ENCODE data around the gene ARSD.

ARSD gene

GRCh38 chrX:2862404-2862803, 66.7 kb downstream of the ARSD start:
- H3K36me3 ChIP-seq (ENCODE audit: control insufficient read depth in 1 of 2, insufficient read depth in 2 of 2, low read length in 2 of 2) = no peaks in the 10 kb centered on the region
- no peaks in the 10 kb centered on the region for H3K27me3 ChIP-seq (ENCODE audit: control insufficient read depth in 1 of 2, insufficient read depth in 2 of 2, low read length in 2 of 2)
- no peak overlapping the region for H3K9ac ChIP-seq (ENCODE audit: low read depth in 1 of 2, low read length in 2 of 2)
- H3K4me1 ChIP-seq (ENCODE audit: control insufficient read depth in 1 of 2, insufficient read depth in 2 of 2, low read length in 2 of 2) = no peaks in the 10 kb centered on the region
- H3K9me3 ChIP-seq (ENCODE audit: control insufficient read depth in 1 of 2, low read length in 2 of 2) = no peaks in the 10 kb centered on the region
- no peak overlapping the region for H3K27ac ChIP-seq (ENCODE audit: low read depth, low read length)
- no peak overlapping the region for H3K4me3 ChIP-seq (ENCODE audit: low read depth in 1 of 2, low read length in 2 of 2)

- no peak overlapping the region for H3K9ac ChIP-seq (ENCODE audit: low read depth in 1 of 2, low read length in 2 of 2)
- H3K4me1 ChIP-seq (ENCODE audit: control insufficient read depth in 1 of 2, insufficient read depth in 2 of 2, low read length in 2 of 2) = no peaks in the 10 kb centered on the region
- H3K36me3 ChIP-seq (ENCODE audit: control insufficient read depth in 1 of 2, insufficient read depth in 2 of 2, low read length in 2 of 2) = no peaks in the 10 kb centered on the region
Observed at GRCh38 chrX:2859197-2859797, 69.8 kb downstream of the ARSD start.

GRCh38 chrX:2857566-2857965, 71.6 kb downstream of the ARSD start:
- H3K36me3 ChIP-seq (ENCODE audit: control insufficient read depth in 1 of 2, insufficient read depth in 2 of 2, low read length in 2 of 2) = no peaks in the 10 kb centered on the region
- no peak overlapping the region for H3K9ac ChIP-seq (ENCODE audit: low read depth in 1 of 2, low read length in 2 of 2)
- H3K4me3 ChIP-seq (ENCODE audit: low read depth in 1 of 2, low read length in 2 of 2) = no peak overlapping the region
- no peaks in the 10 kb centered on the region for H3K27me3 ChIP-seq (ENCODE audit: control insufficient read depth in 1 of 2, insufficient read depth in 2 of 2, low read length in 2 of 2)
- no peak overlapping the region for H3K27ac ChIP-seq (ENCODE audit: low read depth, low read length)
- no peaks in the 10 kb centered on the region for H3K9me3 ChIP-seq (ENCODE audit: control insufficient read depth in 1 of 2, low read length in 2 of 2)
- H3K4me1 ChIP-seq (ENCODE audit: control insufficient read depth in 1 of 2, insufficient read depth in 2 of 2, low read length in 2 of 2) = no peaks in the 10 kb centered on the region

More at GRCh38 chrX:2859197-2859797, 69.8 kb downstream of the ARSD start:
- H3K9me3 ChIP-seq (ENCODE audit: control insufficient read depth in 1 of 2, low read length in 2 of 2) = no peaks in the 10 kb centered on the region
- H3K27ac ChIP-seq (ENCODE audit: low read depth, low read length) = no peak overlapping the region
- no peaks in the 10 kb centered on the region for H3K27me3 ChIP-seq (ENCODE audit: control insufficient read depth in 1 of 2, insufficient read depth in 2 of 2, low read length in 2 of 2)
- H3K4me3 ChIP-seq (ENCODE audit: low read depth in 1 of 2, low read length in 2 of 2) = no peak overlapping the region

- Histone ChIP-seq H3K4me1 (ENCODE audit: control insufficient read depth in 1 of 2, insufficient read depth in 2 of 2, low read length in 2 of 2) (no peaks in the 10 kb centered on the region), H3K9ac (ENCODE audit: low read depth in 1 of 2, low read length in 2 of 2) (no peak overlapping the region), H3K36me3 (ENCODE audit: control insufficient read depth in 1 of 2, insufficient read depth in 2 of 2, low read length in 2 of 2) (no peaks in the 10 kb centered on the region)
Observed at GRCh38 chrX:2855761-2856160, 73.4 kb downstream of the ARSD start.

GRCh38 chrX:2854918-2855317, 74.2 kb downstream of the ARSD start:
- H3K9ac ChIP-seq (ENCODE audit: low read depth in 1 of 2, low read length in 2 of 2) = no peak overlapping the region
- no peaks in the 10 kb centered on the region for H3K9me3 ChIP-seq (ENCODE audit: control insufficient read depth in 1 of 2, low read length in 2 of 2)
- no peak overlapping the region for H3K27ac ChIP-seq (ENCODE audit: low read depth, low read length)
- H3K36me3 ChIP-seq (ENCODE audit: control insufficient read depth in 1 of 2, insufficient read depth in 2 of 2, low read length in 2 of 2) = no peaks in the 10 kb centered on the region
- no peak overlapping the region for H3K4me3 ChIP-seq (ENCODE audit: low read depth in 1 of 2, low read length in 2 of 2)
- no peaks in the 10 kb centered on the region for H3K4me1 ChIP-seq (ENCODE audit: control insufficient read depth in 1 of 2, insufficient read depth in 2 of 2, low read length in 2 of 2)
- no peaks in the 10 kb centered on the region for H3K27me3 ChIP-seq (ENCODE audit: control insufficient read depth in 1 of 2, insufficient read depth in 2 of 2, low read length in 2 of 2)

More at GRCh38 chrX:2855761-2856160, 73.4 kb downstream of the ARSD start:
- Histone ChIP-seq H3K27me3 (ENCODE audit: control insufficient read depth in 1 of 2, insufficient read depth in 2 of 2, low read length in 2 of 2) (no peaks in the 10 kb centered on the region), H3K4me3 (ENCODE audit: low read depth in 1 of 2, low read length in 2 of 2) (no peak overlapping the region), H3K27ac (ENCODE audit: low read depth, low read length) (no peak overlapping the region), H3K9me3 (ENCODE audit: control insufficient read depth in 1 of 2, low read length in 2 of 2) (no peaks in the 10 kb centered on the region)
